Type B pancreatic cell (in vitro differentiated cells): Measurements from ENCODE around the gene STX7. TPM values are rescaled to one million over a fixed set of nuclear protein-coding genes. Genes with fewer than 3 reads are reported as not detected.

Source experiments
- DNase-seq: peaks from one replicate; pipeline ENCODE4 v3.0.0; 2021; ENCODE audit warnings: mixed read lengths; ENCODE audit not compliant: unreplicated experiment; ENCODE audit errors: extremely low spot score
- H3K27ac Mint-ChIP-seq: 2 replicates; pipeline ENCODE4 v1.8.0; 2021; ENCODE audit warnings: mild to moderate bottlenecking, mixed read lengths
- H3K27me3 Mint-ChIP-seq: 2 replicates; pipeline ENCODE4 v1.8.0; 2021; ENCODE audit warnings: mixed read lengths
- H3K36me3 Mint-ChIP-seq: 2 replicates; pipeline ENCODE4 v1.8.0; 2021; ENCODE audit warnings: mixed read lengths
- H3K4me1 Mint-ChIP-seq: one replicate; pipeline ENCODE4 v1.8.0; 2021; ENCODE audit warnings: mixed read lengths; ENCODE audit not compliant: unreplicated experiment
- H3K4me3 Mint-ChIP-seq: 2 replicates; pipeline ENCODE4 v1.8.0; 2021; ENCODE audit warnings: mild to moderate bottlenecking, mixed read lengths
- H3K9me3 Mint-ChIP-seq: 2 replicates; pipeline ENCODE4 v1.8.0; 2021; ENCODE audit warnings: mixed read lengths
- total RNA-seq: library from RNA; stranded (reverse); gene quantifications from 2 replicates; pipeline ENCODE4 v1.2.1, GENCODE V29; 2021; ENCODE audit warnings: low replicate concordance
- TF ChIP-seq, protein P1 (sequence below): fragments of 200-600 bp; sonication (generic); conservative IDR thresholded peaks from 2 replicates; pipeline ENCODE4 v1.5.0; 2021; ENCODE audit warnings: antibody characterized with exemption, mild to moderate bottlenecking

Gene STX7
- total RNA-seq, 1 donor from 2014 or later, result 36.6 TPM

DNA sequence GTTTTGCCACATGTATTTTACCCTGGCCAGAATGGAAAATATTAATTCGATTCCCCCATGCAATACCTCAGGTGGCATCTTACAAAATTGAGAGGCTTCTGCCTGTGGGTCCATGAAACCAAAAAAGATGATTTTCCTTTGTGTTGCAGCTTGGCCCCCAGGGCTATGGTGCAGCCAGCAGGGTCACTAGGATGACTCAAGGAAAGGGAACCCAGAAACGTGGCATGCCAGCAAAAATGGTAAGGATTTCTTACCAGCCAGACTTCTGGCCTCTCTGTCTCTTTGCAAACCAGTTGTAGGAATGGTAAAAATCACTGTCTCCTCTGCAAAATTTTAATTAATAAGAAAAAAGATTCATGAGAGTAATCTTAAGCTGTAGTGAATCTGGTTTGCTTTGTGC is 13.5 kb upstream of the STX7 start:
- DNase-seq, result no peak
- no peak overlapping the region for H3K27ac Mint-ChIP-seq
- H3K36me3 Mint-ChIP-seq, result no peaks in the 10 kb centered on the region
- H3K4me3 Mint-ChIP-seq, result no peak overlapping the region
- H3K9me3 Mint-ChIP-seq, result no peaks in the 10 kb centered on the region
- no peaks in the 10 kb centered on the region for H3K4me1 Mint-ChIP-seq
- TF ChIP-seq, protein P1, sequence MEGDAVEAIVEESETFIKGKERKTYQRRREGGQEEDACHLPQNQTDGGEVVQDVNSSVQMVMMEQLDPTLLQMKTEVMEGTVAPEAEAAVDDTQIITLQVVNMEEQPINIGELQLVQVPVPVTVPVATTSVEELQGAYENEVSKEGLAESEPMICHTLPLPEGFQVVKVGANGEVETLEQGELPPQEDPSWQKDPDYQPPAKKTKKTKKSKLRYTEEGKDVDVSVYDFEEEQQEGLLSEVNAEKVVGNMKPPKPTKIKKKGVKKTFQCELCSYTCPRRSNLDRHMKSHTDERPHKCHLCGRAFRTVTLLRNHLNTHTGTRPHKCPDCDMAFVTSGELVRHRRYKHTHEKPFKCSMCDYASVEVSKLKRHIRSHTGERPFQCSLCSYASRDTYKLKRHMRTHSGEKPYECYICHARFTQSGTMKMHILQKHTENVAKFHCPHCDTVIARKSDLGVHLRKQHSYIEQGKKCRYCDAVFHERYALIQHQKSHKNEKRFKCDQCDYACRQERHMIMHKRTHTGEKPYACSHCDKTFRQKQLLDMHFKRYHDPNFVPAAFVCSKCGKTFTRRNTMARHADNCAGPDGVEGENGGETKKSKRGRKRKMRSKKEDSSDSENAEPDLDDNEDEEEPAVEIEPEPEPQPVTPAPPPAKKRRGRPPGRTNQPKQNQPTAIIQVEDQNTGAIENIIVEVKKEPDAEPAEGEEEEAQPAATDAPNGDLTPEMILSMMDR, result no peak
- peaks cover 6% of the 10 kb centered on the region for H3K27me3 Mint-ChIP-seq

DNA sequence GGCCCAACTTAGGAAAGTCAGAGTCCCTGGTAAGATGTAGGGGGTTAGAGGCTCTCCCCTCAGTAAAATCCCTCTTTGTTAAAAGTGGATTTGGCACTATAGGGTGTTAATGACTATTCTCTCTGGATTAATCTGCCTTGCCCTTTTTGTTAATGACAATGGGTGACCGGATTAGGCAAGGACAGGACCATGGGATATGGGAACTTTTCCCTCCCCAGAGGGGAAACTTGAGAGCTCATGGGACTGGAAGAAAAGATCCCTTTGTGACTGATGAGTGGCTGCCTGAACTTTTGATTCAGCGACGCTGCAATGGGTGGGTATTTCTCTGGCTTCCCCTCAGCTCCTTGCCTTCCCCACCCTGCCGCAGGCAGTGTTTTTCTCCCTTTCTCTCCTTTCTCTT is 12.9 kb upstream of the STX7 start:
- H3K4me3 Mint-ChIP-seq, result no peak overlapping the region
- no peaks in the 10 kb centered on the region for H3K4me1 Mint-ChIP-seq
- TF ChIP-seq, protein P1, result no peak
- no peaks in the 10 kb centered on the region for H3K9me3 Mint-ChIP-seq
- peaks cover 6% of the 10 kb centered on the region for H3K27me3 Mint-ChIP-seq
- DNase-seq, result no peak
- H3K27ac Mint-ChIP-seq, result no peak overlapping the region
- H3K36me3 Mint-ChIP-seq, result no peaks in the 10 kb centered on the region

DNA sequence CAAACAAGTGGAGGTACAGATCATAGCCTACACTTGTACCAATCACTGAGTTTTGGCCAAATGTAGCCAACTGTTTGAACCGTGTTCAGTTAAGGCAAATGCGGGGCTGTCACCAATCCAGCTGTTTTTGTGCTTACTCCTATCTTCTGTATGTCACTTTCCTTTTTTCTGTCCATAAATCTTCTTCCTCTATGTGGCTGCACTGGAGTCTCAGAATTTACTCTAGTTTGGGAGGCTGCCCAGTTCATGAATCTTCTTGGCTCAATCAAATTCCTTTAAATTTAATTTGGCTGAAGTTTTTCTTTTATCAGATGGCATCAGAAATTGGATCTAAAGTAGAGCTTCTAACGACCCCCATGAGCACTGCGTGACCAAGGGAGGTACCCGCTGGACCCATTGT is 11.7 kb upstream of the STX7 start:
- H3K27ac Mint-ChIP-seq, result no peak overlapping the region
- TF ChIP-seq, protein P1, result no peak
- H3K4me1 Mint-ChIP-seq, result no peaks in the 10 kb centered on the region
- H3K36me3 Mint-ChIP-seq, result no peaks in the 10 kb centered on the region
- peaks cover 6% of the 10 kb centered on the region for H3K27me3 Mint-ChIP-seq
- no peak for DNase-seq
- H3K4me3 Mint-ChIP-seq, result no peak overlapping the region
- H3K9me3 Mint-ChIP-seq, result no peaks in the 10 kb centered on the region

DNA sequence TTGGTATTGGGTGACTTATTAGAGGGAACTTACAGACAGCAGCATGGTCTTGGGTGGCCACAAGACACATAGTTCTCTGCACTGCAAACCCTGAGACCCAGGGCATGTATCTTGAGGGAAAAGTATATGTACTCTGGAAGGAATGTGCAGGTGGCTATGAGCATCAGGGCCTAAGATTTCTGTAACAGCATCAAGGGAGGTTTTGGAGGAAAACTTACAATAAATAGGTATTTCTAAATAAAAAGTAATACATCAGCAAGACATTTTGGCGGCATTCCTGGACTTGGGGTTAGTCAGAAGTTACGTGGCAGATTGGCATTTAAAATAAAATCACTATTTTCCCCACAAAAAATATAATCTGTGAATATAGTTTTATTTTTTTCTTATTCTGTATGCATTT is 8.0 kb upstream of the STX7 start:
- Mint-ChIP-seq H3K4me1 (no peaks in the 10 kb centered on the region), H3K9me3 (no peaks in the 10 kb centered on the region), H3K36me3 (no peaks in the 10 kb centered on the region), H3K27ac (no peak overlapping the region), H3K27me3 (peaks cover 4% of the 10 kb centered on the region), H3K4me3 (no peak overlapping the region)
- TF ChIP-seq, protein P1, result no peak
- DNase-seq, result no peak

DNA sequence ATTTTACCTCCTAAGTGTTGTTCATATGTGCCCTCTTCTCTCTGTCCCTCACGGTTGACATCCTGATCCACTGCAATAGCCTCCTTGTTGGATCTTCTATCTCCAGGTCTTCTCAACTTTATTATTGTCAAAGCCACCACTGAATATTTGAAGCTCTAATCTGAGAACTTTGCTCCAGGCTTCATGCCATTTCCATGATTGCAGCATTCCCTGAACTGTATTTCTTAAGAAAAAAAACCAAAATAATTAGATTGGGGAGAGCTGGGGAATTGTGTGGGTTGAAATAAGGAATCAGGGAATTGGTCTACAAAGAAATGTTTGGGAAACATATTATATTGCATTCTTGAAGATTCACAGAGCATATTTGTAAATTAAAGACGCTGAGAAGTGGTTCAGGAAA is 2.5 kb upstream of the STX7 start:
- no peak overlapping the region for H3K4me3 Mint-ChIP-seq

More for the DNA sequence above, 2.5 kb upstream of the STX7 start:
- Mint-ChIP-seq H3K27ac (no peak overlapping the region), H3K4me1 (peaks cover 18% of the 10 kb centered on the region), H3K27me3 (peaks cover 9% of the 10 kb centered on the region), H3K9me3 (no peaks in the 10 kb centered on the region), H3K36me3 (no peaks in the 10 kb centered on the region)
- DNase-seq, result no peak
- TF ChIP-seq, protein P1, result no peak
